ENCODE data around the gene AKR1C3. TPM values are rescaled to one million over a fixed set of nuclear protein-coding genes. Genes with fewer than 3 reads are reported as not detected.
A peak's percentile ranks its signal among the peaks of the same experiment; 100 is the strongest.
"Not testable (repeated sequence)": the region's sequence is repeated elsewhere in the genome, so short reads cannot be mapped to it uniquely, and the experiment has no call there.

Gene AKR1C3
- total RNA-seq, 1 donor from 2014 or later = 45.4 TPM

DNA sequence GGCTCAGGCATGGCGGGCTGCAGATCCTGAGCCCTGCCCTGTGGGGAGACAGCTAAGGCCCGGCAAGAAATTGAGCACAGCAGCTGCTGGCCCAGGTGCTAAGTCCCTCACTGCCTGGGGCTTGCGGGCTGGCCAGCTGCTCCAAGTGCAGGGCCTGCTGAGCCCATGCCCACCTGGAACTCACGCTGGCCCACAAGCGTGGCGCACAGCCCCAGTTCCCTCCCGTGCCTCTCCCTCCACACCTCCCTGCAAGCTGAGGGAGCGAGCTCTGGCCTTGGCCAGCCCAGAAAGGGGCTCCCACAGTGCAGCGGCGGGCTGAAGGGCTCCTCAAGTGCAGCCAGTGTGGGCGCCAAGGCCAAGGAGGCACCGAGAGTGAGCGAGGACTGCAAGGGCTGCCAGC lies 33.4 kb upstream of the AKR1C3 start:
- H3K36me3 ChIP-seq; H3K4me3 ChIP-seq; H3K4me1 ChIP-seq; H3K9me3 ChIP-seq; H3K27me3 ChIP-seq; DNase-seq (ENCODE audit: extremely low spot score in 2 of 2); H3K27ac ChIP-seq; intact Hi-C loops (cut with DNase I): not testable (repeated sequence)

GRCh38 chr10:5064656-5065055 lies 29.6 kb upstream of the AKR1C3 start:
- intact Hi-C loops (cut with DNase I) = no loop called here
- Histone ChIP-seq H3K4me1 (no peaks in the 10 kb centered on the region), H3K36me3 (no peaks in the 10 kb centered on the region), H3K4me3 (no peak overlapping the region), H3K27ac (no peak overlapping the region), H3K9me3 (no peaks in the 10 kb centered on the region), H3K27me3 (no peaks in the 10 kb centered on the region)
- no peak for DNase-seq (ENCODE audit: extremely low spot score in 2 of 2)
- TF ChIP-seq POLR2AphosphoS5 (IDR thresholded peaks at IDR 0.05; ENCODE audit: insufficient read depth in 1 of 2, low read depth in 1 of 2) (no peak), POLR2A (IDR thresholded peaks at IDR 0.05) (no peak)
- TF ChIP-seq, protein P1, sequence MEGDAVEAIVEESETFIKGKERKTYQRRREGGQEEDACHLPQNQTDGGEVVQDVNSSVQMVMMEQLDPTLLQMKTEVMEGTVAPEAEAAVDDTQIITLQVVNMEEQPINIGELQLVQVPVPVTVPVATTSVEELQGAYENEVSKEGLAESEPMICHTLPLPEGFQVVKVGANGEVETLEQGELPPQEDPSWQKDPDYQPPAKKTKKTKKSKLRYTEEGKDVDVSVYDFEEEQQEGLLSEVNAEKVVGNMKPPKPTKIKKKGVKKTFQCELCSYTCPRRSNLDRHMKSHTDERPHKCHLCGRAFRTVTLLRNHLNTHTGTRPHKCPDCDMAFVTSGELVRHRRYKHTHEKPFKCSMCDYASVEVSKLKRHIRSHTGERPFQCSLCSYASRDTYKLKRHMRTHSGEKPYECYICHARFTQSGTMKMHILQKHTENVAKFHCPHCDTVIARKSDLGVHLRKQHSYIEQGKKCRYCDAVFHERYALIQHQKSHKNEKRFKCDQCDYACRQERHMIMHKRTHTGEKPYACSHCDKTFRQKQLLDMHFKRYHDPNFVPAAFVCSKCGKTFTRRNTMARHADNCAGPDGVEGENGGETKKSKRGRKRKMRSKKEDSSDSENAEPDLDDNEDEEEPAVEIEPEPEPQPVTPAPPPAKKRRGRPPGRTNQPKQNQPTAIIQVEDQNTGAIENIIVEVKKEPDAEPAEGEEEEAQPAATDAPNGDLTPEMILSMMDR (IDR thresholded peaks at IDR 0.05) = no peak

GRCh38 chr10:5068274-5068984 lies 25.8 kb upstream of the AKR1C3 start:
- Histone ChIP-seq H3K9me3 (no peaks in the 10 kb centered on the region), H3K27me3 (no peaks in the 10 kb centered on the region), H3K4me3 (no peak overlapping the region), H3K4me1 (peaks cover 30% of the 10 kb centered on the region), H3K36me3 (no peaks in the 10 kb centered on the region), H3K27ac (no peak overlapping the region)
- intact Hi-C loops (cut with DNase I) = no loop called here
- DNase-seq (ENCODE audit: extremely low spot score in 2 of 2) = no peak
- TF ChIP-seq POLR2A (IDR thresholded peaks at IDR 0.05) = no peak
- TF ChIP-seq, protein P1 (IDR thresholded peaks at IDR 0.05) = no peak
- TF ChIP-seq POLR2AphosphoS5 (IDR thresholded peaks at IDR 0.05; ENCODE audit: insufficient read depth in 1 of 2, low read depth in 1 of 2) = no peak

DNA sequence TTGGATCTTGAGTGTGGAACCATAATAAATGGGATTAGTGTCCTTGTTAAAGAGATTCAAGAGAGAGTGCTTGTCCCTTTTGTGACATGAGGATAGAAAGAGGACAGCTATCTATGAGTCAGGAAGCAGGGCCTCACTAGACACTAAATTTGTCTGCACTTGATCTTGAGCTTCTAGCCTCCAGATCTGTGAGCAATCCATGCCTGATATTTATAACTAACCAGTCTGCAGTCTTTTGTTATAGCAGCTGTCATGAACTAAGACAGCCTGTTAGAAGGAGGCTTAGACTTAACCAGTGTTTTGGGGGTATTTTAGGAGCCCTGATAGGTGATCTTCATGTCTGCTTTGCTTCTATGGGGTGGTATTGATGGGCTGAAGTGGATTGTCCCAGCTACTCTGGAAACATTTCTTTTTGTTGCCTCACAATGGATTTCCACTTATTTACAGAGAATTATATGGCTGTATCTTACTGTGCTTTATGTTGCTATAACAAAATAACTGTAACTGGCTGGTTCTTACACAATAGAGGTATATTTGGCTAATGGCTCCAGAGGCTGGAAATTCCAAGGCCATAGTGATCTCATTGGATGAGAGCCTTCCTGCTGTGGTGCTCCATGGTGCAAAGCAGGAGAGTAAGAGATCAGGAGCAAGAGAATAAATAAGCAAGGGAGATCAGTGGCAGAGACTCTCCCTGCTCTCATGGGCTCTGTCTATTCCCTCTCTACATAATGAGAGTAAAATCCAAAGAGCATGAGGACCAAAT lies 23.4 kb upstream of the AKR1C3 start:
- Histone ChIP-seq H3K27ac (peak overlapping the region; percentile 90), H3K4me3 (no peak overlapping the region), H3K27me3 (no peaks in the 10 kb centered on the region), H3K9me3 (no peaks in the 10 kb centered on the region), H3K4me1 (peaks cover 30% of the 10 kb centered on the region), H3K36me3 (no peaks in the 10 kb centered on the region)
- intact Hi-C loops (cut with DNase I) = no loop called here
- TF ChIP-seq, protein P1 (IDR thresholded peaks at IDR 0.05) = no peak
- TF ChIP-seq POLR2A (IDR thresholded peaks at IDR 0.05) = no peak
- TF ChIP-seq POLR2AphosphoS5 (IDR thresholded peaks at IDR 0.05; ENCODE audit: insufficient read depth in 1 of 2, low read depth in 1 of 2) = no peak
- DNase-seq (ENCODE audit: extremely low spot score in 2 of 2) = no peak

- H3K27me3 ChIP-seq = no peaks in the 10 kb centered on the region
- H3K36me3 ChIP-seq = no peaks in the 10 kb centered on the region
- intact Hi-C loops (cut with DNase I) = no loop called here
- no peaks in the 10 kb centered on the region for H3K9me3 ChIP-seq
- H3K27ac ChIP-seq = peak overlapping the region; percentile 90
- peaks cover 30% of the 10 kb centered on the region for H3K4me1 ChIP-seq
- no peak overlapping the region for H3K4me3 ChIP-seq
- TF ChIP-seq POLR2AphosphoS5 (IDR thresholded peaks at IDR 0.05; ENCODE audit: insufficient read depth in 1 of 2, low read depth in 1 of 2) = peak in 1 of 2 donors; percentile 95
- TF ChIP-seq, protein P1 (IDR thresholded peaks at IDR 0.05) = no peak
- DNase-seq (ENCODE audit: extremely low spot score in 2 of 2) = peak in 1 of 2 donors; percentile 96
These were observed 22.6 kb upstream of the AKR1C3 start for GRCh38 chr10:5071411-5072198.
